HG03558 (cell line): Measurements from ENCODE around the gene LST1.
"Not testable (repeated sequence)": the region's sequence is repeated elsewhere in the genome, so short reads cannot be mapped to it uniquely, and the experiment has no call there.

Experiments used
- ATAC-seq: cut with Tn5 transposase; IDR thresholded peaks from one replicate; pipeline ENCODE4 v1.9.1; 2021; ENCODE audit warnings: moderate number of reproducible peaks; ENCODE audit not compliant: unreplicated experiment; ENCODE audit errors: extremely low read depth

The LST1 gene

GRCh38 chr6:31586008-31586407 lies at the start of gene LST1:
Gene LST1 (plus strand): TSS chr6:31586277. CDS start chr6:31587300, 1,023 bp downstream.
- no peak for ATAC-seq

DNA sequence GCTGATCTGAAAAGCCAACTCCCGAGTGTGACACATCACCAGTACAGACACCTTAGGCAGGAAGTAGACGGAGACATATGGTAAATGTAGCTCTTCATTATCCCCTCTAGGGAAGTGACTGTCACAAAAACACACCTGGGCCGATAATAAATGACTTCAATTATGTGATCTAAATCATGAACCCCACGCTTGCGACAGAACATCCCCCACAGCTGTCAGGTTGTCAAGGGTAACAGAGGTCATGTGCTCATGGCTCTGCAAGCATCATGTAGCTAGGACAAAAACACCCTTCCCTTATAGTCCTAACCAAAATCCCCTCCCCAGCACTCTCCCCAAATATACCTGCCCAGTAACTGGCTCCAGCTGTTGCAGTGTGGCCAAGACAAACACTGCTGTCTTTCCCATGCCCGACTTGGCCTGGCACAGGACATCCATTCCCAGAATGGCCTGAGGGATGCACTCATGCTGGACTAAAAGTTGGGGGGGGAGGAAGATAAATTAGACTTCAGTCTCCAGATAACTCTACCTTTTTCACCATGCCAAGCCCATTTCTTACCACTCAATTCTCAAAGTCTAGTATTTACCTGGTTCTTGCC lies 47.2 kb upstream of the LST1 start:
- ATAC-seq, result no peak

GRCh38 chr6:31540640-31541039 lies 45.4 kb upstream of the LST1 start:
- ATAC-seq, result no peak

DNA sequence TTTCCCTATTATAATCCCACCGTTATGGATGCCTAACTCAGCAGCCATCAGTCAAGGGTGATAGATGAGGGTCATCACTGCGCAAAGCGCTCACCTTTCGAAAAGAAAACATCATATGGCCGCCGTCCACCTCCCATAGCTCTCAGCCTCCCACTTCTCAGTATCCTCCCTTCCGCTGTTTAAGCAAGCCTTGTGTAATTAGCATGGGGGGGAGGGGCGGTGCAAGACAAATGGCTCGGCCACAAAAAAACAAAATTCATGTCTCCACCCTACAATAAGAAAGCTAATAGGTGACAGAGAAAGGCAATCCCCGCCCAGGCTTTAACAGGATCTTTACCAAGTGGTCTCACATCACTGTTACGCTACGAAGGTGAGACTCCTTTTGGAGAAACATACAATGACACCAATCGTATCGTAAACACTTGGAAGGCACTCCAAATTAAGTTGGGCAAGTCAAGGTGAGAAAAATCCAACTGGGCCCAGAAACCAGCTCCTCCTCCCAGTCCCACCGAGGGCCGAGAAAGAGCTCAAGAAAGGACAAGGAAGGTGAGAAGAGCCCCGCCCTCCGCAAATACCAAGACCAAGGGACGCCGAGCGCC lies 44.9 kb upstream of the LST1 start:
- ATAC-seq, result no peak

- no peak for ATAC-seq
These were observed 44.2 kb upstream of the LST1 start, which contains the start of gene DDX39B for GRCh38 chr6:31541658-31542521. Gene DDX39B (minus strand): TSS chr6:31542003. CDS start chr6:31540532, 1,471 bp downstream.

- no peak for ATAC-seq
These were observed 42.4 kb upstream of the LST1 start for GRCh38 chr6:31543639-31544038.

GRCh38 chr6:31544676-31545075 lies 41.4 kb upstream of the LST1 start:
- ATAC-seq, result no peak

DNA sequence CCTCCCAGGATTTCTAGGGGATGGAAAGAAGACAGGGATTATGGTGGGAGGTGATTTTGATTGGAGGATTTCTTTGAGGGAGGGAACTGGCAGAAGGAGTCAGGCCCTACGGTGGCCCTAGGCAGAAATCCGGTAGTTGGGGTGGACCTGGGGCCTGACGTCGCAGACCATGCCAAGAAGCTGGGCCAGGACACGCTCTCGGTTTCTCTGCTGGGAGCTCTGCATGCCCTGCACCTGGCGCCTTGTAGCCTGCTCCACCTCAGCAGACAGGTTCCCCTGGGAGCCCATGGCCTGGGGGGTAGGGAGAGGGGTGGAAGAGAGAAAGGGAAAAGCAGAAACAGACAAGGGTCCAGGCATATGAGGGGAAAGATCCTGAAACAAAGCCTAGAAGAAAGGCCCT lies 40.8 kb upstream of the LST1 start:
- ATAC-seq, result no peak

GRCh38 chr6:31546339-31546957 lies 39.6 kb upstream of the LST1 start, which contains the start of gene ATP6V1G2:
Gene ATP6V1G2 (minus strand): TSS chr6:31546608. CDS start chr6:31546559, 49 bp downstream.
- peak; percentile 38 for ATAC-seq

- ATAC-seq, result no peak
These were observed 38.9 kb upstream of the LST1 start, which contains the start of gene NFKBIL1 for GRCh38 chr6:31546958-31547726. Gene NFKBIL1 (plus strand): TSS chr6:31547608. CDS start chr6:31547695, 87 bp downstream.

DNA sequence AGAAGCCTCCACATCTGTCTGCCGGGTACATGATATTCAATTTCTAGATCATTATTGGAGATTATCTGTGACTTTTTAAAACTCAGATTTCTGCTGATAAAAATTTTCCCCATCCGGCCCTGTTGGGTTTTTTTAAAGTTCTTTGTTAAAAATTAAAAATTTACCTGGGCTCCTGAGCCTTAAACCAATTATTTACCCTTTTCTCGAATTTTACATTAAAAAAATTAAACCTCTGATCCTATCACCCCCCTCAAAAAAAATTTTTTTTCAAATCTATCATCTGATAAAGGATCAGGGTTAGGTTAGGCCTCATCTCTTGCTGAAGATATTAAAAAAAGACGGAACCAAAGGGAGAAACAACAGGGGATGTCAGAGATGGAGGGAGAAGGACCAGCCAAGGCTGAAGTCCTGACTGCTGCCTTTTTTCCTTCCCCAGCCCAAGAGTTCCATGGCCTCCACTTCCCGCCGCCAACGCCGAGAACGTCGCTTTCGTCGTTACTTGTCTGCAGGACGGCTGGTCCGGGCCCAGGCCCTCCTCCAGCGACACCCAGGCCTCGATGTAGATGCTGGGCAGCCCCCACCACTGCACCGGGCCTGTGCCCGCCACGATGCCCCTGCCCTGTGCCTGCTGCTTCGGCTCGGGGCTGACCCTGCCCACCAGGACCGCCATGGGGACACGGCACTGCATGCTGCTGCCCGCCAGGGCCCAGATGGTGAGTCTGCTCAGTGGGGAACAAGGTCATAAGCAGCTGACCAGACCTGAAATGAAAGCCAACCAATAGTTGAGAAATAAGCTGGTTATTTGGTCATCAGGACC lies 38.1 kb upstream of the LST1 start:
- no peak for ATAC-seq

DNA sequence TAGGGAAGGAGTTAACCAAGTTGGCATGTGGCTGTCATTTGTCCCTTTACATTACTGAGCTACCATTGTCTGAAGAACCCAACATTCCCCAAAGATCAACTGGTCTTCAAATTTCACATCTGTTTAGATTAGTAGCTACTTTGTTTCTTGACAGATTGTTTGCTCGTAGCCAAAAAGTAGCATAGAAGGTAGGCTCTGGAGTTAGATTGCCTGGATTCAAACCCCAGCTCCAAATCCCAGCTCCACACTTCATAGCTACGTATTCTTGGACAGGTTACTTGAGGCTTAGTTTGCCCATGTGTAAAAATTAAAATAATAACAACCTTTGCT lies 37.6 kb upstream of the LST1 start:
- ATAC-seq, result no peak

DNA sequence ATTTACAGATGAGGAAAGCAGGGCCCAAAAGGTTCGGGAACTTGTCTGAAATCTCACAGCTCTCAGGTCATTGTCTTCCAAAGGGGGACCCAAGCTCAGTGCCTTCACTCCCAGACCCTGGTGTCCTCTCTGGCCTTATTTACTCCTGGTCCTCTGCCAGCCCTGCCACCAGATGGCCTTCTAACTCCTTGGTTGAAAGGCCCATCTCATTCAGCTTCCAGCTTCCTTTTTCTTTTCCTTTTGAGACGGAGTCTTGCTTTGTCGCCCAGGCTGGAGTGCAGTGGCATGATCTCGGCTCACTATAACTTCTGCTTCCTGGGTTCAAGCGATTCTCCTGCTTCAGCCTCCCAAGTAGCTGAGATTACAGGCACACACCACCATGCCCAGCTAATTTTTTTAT lies 34.7 kb upstream of the LST1 start:
- ATAC-seq, result not testable (repeated sequence)

DNA sequence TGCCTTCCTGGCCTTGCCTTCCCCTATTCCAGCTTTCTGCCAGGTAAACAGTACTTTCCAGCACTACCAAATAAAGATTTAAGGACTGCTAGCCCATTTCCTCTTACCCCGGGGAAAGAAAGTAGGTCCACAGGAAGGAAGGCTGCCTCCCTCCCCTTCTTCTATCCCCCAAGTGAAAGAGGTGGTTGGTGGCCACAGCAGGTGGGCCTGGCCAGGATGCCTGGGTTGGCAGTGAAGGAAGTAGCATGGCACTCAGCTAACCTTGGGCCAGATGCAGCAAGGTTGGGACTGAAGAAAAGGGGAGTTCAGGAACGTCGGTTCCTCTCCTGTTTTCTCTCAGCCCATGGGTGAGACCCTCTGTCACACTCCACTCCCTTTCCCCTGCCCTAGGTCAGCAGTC lies 29.8 kb upstream of the LST1 start:
- ATAC-seq, result no peak

- ATAC-seq, result no peak
These were observed 28.4 kb upstream of the LST1 start for GRCh38 chr6:31557443-31558317.

DNA sequence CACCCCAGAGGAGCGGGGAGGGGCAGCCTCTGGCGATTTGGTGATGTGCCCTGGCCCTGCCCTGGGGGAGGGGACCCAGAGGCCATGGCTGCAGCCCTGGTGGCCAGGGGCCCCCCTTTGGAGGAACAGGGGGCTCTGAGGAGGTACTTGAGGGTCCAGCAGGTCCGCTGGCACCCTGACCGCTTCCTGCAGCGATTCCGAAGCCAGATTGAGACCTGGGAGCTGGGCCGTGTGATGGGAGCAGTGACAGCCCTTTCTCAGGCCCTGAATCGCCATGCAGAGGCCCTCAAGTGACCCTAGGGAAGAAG lies 27.8 kb upstream of the LST1 start:
- ATAC-seq, result no peak

- ATAC-seq, result no peak
These were observed 27.2 kb upstream of the LST1 start for GRCh38 chr6:31558631-31559500.

GRCh38 chr6:31559606-31559957 lies 26.5 kb upstream of the LST1 start:
- no peak for ATAC-seq
